BJ (cell line): ENCODE data around the gene ALDH1L1. TPM values are rescaled to one million over a fixed set of nuclear protein-coding genes. Genes with fewer than 3 reads are reported as not detected.

Experiments used
- CTCF ChIA-PET: fragments of 350-600 bp; formaldehyde crosslinking; extraction: SDS; loops from one replicate; lab custom pipeline; 2021; ENCODE audit warnings: antibody characterized with exemption, inconsistent platforms; lab: Yijun Ruan, JAX
- POLR2A ChIA-PET: fragments of 300-600 bp; sonication (Branson Sonifier 250); formaldehyde crosslinking; extraction: SDS; loops from one replicate; lab custom pipeline; 2021; ENCODE audit warnings: antibody characterized with exemption; lab: Charles Lee
- DNase-seq: peaks from one replicate; pipeline ENCODE4 v3.0.0-alpha.2; 2011; ENCODE audit warnings: low read depth
- H3K27me3 ChIP-seq: 2 replicates; pipeline ENCODE4 v1.6.0; 2011; ENCODE audit warnings: low read length; ENCODE audit not compliant: control insufficient read depth, insufficient read depth
- H3K36me3 ChIP-seq: 2 replicates; pipeline ENCODE4 v1.5.1; 2011; ENCODE audit warnings: low read length; ENCODE audit not compliant: control insufficient read depth, insufficient read depth
- H3K4me3 ChIP-seq: 2 replicates; pipeline ENCODE4 v1.5.1; 2011; ENCODE audit warnings: low read depth, mild to moderate bottlenecking, control low read depth, low read length
- CTCF ChIP-seq: IDR thresholded peaks from 2 replicates; pipeline ENCODE4 v1.5.1; 2011; ENCODE audit warnings: low read depth, mild to moderate bottlenecking, control low read depth, inconsistent platforms, low read length, moderate library complexity; ENCODE audit not compliant: insufficient read depth
- polyA plus RNA-seq: library from polyadenylated mRNA; depleted of rRNA; stranded (reverse); fragments of >200 nt; gene quantifications from 2 replicates; pipeline ENCODE4 v1.2.3, GENCODE V29; 2011

ALDH1L1 gene
- polyA plus RNA-seq, 1 experiment, result 0.37 TPM

- DNase-seq, result no peak
- Histone ChIP-seq H3K36me3 (no peaks in the 10 kb centered on the region), H3K27me3 (no peaks in the 10 kb centered on the region), H3K4me3 (peak overlapping the region; percentile 9; the same call in 1 of the 2 replicates)
- ChIA-PET POLR2A (interaction anchor here (0.6 kb wide), 1 partner anchor 39 kb away, joined by 3 read pairs; no protein-coding TSS in a partner anchor), CTCF (interaction anchor here (0.5 to 1.8 kb wide), 4 partner anchors 15 to 332 kb away, joined by 3 to 5 read pairs (median 4); no protein-coding TSS in a partner anchor)
- TF ChIP-seq CTCF, result peak; percentile 30
Measured at GRCh38 chr3:126212620-126213378, 32.4 kb upstream of the ALDH1L1 start.

GRCh38 chr3:126212250-126212619, 31.8 kb upstream of the ALDH1L1 start:
- Histone ChIP-seq H3K4me3 (no peak overlapping the region), H3K27me3 (no peaks in the 10 kb centered on the region), H3K36me3 (no peaks in the 10 kb centered on the region)
- ChIA-PET POLR2A (no interaction called here), CTCF (interaction anchor here (1.0 to 1.8 kb wide), 3 partner anchors 14 to 19 kb away, joined by 4 to 5 read pairs (median 4); no protein-coding TSS in a partner anchor)
- DNase-seq, result no peak
- no peak for TF ChIP-seq CTCF

DNA sequence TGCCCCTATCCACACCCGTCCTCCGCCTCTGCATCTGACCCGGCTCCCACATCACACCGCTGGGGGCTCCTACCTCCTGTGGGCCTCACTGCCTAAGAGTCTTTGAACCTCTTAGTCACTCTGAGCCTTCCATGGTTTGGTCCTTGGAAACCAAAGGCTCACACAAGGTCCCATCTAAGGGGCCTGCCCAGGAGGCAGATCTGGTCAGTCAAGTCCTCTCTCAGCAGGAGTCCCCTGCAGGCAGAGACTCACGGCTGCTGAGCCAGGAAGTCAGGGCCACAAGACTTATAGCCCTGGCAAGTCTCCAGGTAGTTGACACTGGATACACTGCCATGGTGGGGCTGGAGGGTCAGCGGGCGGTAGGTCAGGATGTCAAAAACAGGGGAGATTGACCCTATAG, 31.2 kb upstream of the ALDH1L1 start:
- H3K4me3 ChIP-seq, result no peak overlapping the region
- ChIA-PET CTCF (interaction anchor here (6.2 kb wide), 1 partner anchor 13 kb away, joined by 48 read pairs; no protein-coding TSS in a partner anchor), POLR2A (no interaction called here)
- TF ChIP-seq CTCF, result no peak
- no peaks in the 10 kb centered on the region for H3K27me3 ChIP-seq
- DNase-seq, result no peak
- no peaks in the 10 kb centered on the region for H3K36me3 ChIP-seq

DNA sequence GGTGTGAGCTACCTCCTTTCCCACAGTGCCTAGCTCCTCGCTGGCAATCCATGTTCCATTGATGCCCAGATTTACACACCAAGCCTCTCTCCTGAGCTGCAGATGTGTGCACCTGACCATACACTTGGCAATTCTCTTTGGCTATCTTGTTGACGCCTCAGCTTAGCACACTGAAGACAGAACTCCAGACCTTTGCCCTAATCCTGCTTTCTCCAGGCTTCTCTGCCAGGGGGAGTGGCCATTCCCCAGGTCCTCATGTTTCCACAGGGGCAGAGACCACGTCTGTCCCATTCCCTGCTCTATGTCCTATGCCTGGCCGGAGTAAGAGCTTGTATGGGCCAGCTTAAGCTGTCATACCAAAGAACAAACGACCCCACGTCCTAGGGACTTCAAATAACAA, 30.2 kb upstream of the ALDH1L1 start:
- CTCF ChIA-PET, result interaction anchor here (0.9 to 6.2 kb wide), 2 partner anchors 12 to 154 kb away, joined by 3 to 48 read pairs; no protein-coding TSS in a partner anchor
- Histone ChIP-seq H3K36me3 (no peaks in the 10 kb centered on the region), H3K4me3 (no peak overlapping the region), H3K27me3 (no peaks in the 10 kb centered on the region)
- no peak for DNase-seq
- TF ChIP-seq CTCF, result no peak
- POLR2A ChIA-PET, result no interaction called here

DNA sequence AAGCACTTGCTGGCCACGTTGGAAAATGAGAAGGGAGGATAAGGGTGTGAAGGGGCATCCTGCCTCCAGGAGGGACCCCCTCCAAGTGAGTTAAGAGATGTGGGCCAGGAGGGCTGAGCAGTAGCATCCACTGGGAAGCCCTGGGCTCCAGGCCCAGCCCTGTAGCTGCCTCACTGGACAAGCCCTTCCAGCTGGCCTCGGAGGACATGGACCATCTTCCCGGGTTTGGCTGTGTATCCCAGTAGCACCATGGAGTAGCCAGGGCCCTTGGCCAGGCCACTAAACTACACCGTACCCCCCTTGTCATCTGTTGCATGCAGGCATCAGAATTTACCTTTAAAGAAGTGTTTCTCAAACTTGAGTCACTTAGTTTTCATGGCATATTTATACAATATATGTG, 29.4 kb upstream of the ALDH1L1 start:
- no peak for TF ChIP-seq CTCF
- Histone ChIP-seq H3K4me3 (no peak overlapping the region), H3K27me3 (no peaks in the 10 kb centered on the region), H3K36me3 (no peaks in the 10 kb centered on the region)
- DNase-seq, result no peak
- CTCF ChIA-PET, result interaction anchor here (6.2 kb wide), 1 partner anchor 11 kb away, joined by 48 read pairs; no protein-coding TSS in a partner anchor
- POLR2A ChIA-PET, result no interaction called here
